GM10266 (cell line): ENCODE results near the gene ITIH5.

Experiments used
- DNase-seq: peaks from one replicate; pipeline ENCODE4 v3.0.0; 2012; ENCODE audit errors: extremely low spot score
- CTCF ChIP-seq: IDR thresholded peaks from 2 replicates; pipeline ENCODE4 v1.5.1; 2012; ENCODE audit warnings: mild to moderate bottlenecking, low read depth; ENCODE audit not compliant: control insufficient read depth, insufficient read depth; ENCODE audit errors: missing control alignments

The ITIH5 gene

GRCh38 chr10:7706534-7707073, 39.8 kb upstream of the ITIH5 start:
- no peak for DNase-seq
- no peak for TF ChIP-seq CTCF

GRCh38 chr10:7705341-7705740, 38.6 kb upstream of the ITIH5 start:
- TF ChIP-seq CTCF = no peak
- no peak for DNase-seq

- TF ChIP-seq CTCF = no peak
- DNase-seq = no peak
These were observed 37.6 kb upstream of the ITIH5 start for GRCh38 chr10:7704071-7705016.

GRCh38 chr10:7703140-7703539, 36.4 kb upstream of the ITIH5 start, which contains the start of gene ITIH2:
ITIH2 (plus strand) TSS chr10:7703316; CDS start chr10:7703435, 119 bp downstream.
- TF ChIP-seq CTCF = no peak
- no peak for DNase-seq

GRCh38 chr10:7702288-7702812, 35.6 kb upstream of the ITIH5 start:
- DNase-seq = no peak
- TF ChIP-seq CTCF = no peak

GRCh38 chr10:7701158-7701742, 34.5 kb upstream of the ITIH5 start:
- TF ChIP-seq CTCF = no peak
- DNase-seq = no peak

GRCh38 chr10:7700577-7701125, 33.9 kb upstream of the ITIH5 start:
- no peak for DNase-seq
- TF ChIP-seq CTCF = no peak
